Activated CD8-positive, alpha-beta memory T cell treated with anti-CD3 and anti-CD28 coated beads, Interleukin-2, amount 50 U/mL, for 24 hours (primary cell): ENCODE results near the gene KLHL29.

Source experiments
- DNase-seq: peaks from one replicate; pipeline ENCODE4 v3.0.0-alpha.2; 2020; ENCODE audit errors: extremely low read depth

KLHL29 gene

GRCh38 chr2:23682481-23682880, 297.5 kb downstream of the KLHL29 start:
- DNase-seq, result no peak

GRCh38 chr2:23683001-23683400, 298.0 kb downstream of the KLHL29 start:
- no peak for DNase-seq

DNA sequence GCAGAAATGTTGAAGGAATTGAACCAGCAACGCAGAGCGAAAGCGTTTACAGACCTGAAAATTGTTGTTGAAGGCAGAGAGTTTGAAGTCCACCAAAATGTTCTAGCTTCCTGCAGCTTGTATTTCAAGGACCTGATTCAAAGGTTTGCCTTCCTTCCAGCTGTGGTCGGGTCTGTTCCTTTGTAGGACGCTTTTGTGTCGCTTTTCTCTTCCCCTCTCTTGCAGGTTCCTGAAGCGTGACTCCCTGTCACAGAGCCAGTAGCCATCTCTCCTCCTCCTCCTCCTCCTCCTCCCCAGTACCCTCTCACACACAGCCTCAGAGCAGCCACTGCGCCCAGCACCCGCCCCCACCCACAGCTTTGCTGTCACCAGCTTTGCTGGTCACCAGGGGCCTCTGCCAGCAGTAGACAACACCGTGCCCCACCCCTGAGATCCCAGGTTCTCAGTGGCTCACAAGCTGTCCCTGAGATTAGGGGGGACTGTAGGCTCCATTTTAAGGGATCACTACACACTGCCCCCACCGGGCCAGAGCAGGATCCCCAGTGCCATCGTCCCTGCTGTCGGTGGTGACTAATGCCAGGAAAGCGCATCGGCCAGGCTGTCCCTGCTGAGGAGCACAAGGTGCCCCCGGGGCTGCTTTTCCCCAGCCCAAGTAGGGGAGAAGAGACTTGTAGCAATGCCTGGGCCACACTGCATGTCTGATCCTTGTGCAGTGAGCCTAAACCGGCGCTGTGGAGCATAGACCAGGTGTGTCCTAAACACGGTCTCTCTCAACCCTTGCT, 299.6 kb downstream of the KLHL29 start:
- DNase-seq, result no peak

- DNase-seq, result no peak
Measured at GRCh38 chr2:23685181-23685580, 300.2 kb downstream of the KLHL29 start.

GRCh38 chr2:23685706-23686105, 300.7 kb downstream of the KLHL29 start:
- no peak for DNase-seq

GRCh38 chr2:23686405-23687029, 301.5 kb downstream of the KLHL29 start:
- DNase-seq, result no peak

DNA sequence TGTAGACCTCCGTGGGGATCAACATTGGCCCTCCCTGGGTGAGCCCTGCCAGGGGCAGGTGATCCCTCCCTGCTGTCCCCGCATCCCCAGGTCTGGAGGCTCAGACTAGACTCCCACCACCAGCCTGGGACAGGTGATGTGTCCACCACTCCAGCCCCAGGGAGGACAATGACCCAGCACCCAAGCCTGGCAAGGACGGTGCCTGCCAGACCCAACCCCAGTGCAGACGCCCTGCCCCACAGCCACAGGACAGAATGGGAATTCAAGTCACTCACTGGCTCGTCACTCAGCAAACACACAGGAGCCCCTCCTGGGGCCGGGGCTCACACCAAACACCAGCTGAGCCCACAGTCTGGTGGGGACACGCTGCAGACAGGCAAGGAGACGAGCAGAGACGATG, 302.2 kb downstream of the KLHL29 start:
- no peak for DNase-seq

- DNase-seq, result no peak
Measured at GRCh38 chr2:23687713-23688112, 302.7 kb downstream of the KLHL29 start.

DNA sequence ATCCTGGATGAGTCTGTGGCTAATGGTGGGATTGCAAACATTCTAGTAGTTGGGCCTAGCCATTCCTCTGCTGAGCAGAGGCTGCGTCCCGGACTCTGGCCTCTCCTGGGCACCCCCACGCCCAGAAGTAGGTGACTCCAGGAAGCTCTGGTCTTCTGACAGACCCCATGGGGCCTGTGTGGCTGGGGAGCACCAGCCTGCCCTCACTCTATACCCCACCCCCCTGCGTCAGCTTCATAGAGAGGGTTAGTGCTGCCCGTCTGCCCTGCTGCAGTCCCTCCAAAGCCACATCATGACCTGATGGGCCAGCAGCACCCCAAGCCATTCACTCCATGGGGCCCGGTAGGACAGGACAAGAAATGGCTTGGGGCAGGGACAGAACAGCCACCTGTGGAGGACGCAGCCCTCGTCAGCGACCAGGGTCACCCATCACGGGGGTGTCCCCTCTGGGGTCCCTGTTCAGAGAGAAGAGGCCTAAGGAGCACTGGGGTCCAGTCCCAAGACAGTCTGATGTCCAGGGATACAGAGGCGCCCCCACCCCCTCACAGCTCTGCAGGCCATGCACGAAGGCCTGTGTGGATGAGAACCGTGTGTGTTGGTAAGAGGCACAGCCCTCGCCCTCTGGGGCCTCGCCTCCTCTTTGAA, 303.6 kb downstream of the KLHL29 start:
- no peak for DNase-seq

GRCh38 chr2:23689131-23689700, 304.2 kb downstream of the KLHL29 start:
- DNase-seq, result no peak

DNA sequence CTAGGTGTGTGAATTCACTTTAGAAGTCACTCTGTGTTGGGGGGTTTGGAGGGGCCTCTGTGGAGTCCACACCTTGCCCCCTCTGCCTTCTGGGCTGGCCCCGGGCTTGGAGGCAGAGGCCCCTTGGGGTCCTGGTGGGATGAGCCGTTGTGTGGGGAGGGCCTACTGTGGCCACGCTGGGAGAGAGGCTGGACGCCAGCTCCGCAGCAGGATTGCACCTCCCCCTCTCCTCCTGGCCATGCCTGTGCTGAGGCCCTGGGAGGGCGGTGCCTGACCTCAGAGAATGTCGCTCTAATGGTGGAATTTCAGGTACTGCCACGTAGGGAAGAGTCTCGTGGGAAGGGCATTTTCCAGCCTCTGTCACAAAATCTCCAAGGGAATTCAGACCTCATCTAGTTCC, 304.9 kb downstream of the KLHL29 start:
- no peak for DNase-seq

GRCh38 chr2:23690421-23691105, 305.6 kb downstream of the KLHL29 start:
- no peak for DNase-seq

DNA sequence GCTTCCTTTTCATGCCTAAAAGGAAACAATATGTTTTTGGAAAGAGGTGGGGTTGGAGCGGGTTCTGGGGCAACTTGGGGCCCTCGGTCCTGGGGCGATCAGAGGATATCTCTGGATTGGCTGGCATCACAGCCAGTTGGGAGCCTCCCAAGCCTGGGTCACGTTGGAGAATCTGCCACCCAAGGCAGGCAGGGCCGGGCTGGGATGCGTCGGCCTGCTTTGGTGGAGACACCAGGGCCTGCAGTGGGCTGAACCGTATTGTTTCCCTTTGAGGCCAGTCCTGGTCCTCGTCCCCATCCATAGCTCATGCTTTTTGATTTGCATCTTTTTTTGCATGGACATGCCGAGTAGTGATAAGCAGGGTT, 306.1 kb downstream of the KLHL29 start:
- DNase-seq, result no peak

GRCh38 chr2:23691565-23691964, 306.6 kb downstream of the KLHL29 start:
- DNase-seq, result no peak

DNA sequence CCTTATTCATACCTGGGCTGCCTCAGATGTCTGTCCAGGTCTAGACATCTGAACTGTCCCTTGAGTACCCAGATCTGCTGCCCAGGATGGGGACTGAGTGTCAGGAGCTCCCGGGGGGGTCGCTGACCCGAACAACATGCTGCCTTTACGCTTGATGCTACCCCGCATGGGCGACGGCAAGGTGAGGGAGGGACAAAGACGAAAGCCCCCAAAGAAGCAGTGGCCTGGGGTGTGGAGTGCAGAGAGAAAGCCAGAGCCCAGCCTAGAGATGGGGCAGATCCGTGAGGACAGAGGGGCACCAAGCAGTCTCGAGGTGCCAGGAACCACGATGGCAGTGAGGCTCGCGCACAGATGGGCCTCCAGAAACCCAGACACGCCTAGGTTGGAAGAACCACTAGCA, 307.3 kb downstream of the KLHL29 start:
- no peak for DNase-seq

DNA sequence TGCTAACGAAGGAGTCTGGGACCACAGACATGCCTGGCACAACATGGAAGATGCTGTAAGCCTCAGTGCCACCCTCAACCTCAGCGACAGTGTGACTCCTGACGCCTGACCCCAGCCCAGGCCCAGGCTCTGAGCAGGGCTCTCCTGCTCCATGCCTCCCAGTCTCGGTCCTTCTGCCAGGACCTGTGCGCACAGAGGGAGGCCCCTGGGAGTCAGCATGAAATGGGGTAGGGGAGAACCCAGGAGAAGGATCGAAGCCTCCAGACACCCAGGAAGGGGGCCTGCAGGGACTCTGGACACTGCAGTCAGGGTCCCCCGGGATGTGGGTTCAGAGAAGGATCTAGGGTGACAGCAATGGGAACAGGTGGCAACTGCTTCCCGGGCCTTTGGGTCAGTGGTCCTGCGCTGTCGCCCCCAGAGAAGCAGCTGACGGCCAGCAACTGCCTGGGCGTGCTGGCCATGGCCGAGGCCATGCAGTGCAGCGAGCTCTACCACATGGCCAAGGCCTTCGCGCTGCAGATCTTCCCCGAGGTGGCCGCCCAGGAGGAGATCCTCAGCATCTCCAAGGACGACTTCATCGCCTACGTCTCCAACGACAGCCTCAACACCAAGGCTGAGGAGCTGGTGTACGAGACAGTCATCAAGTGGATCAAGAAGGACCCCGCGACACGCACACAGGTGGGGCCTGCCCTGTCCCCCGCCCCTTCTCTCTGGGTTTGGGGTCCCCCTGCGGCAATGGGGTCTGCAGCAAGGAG, 308.0 kb downstream of the KLHL29 start:
- DNase-seq, result no peak

- no peak for DNase-seq
Measured at GRCh38 chr2:23693606-23693951, 308.6 kb downstream of the KLHL29 start.

GRCh38 chr2:23694058-23695045, 309.4 kb downstream of the KLHL29 start:
- DNase-seq, result no peak

- DNase-seq, result no peak
Measured at GRCh38 chr2:23695214-23695889, 310.4 kb downstream of the KLHL29 start.
